Natural killer cell treated with Interleukin-12 subunit alpha and Interleukin-12 subunit beta and Interleukin-15 and Interleukin-18, amount 100 ng/mL, for 72 hours (primary cell): ENCODE results near the gene GARIN3. TPM values are rescaled to one million over a fixed set of nuclear protein-coding genes. Genes with fewer than 3 reads are reported as not detected.
"Not testable (repeated sequence)": the region's sequence is repeated elsewhere in the genome, so short reads cannot be mapped to it uniquely, and the experiment has no call there.

Source experiments
- ATAC-seq, 2 donors: fragments of 150-1000 bp; cut with Tn5 transposase in 1 of 2; sonication (Bioruptor Pico), chemical (Tn5 transposase) in 1 of 2; 2 replicates each; pipeline ENCODE4 v1.10.0; 2021
- DNase-seq: peaks from one replicate; pipeline ENCODE4 v3.0.0; 2022; ENCODE audit warnings: low spot score
- H3K27ac Mint-ChIP-seq, 2 donors: 1 replicate in 1 of 2; 2 replicates in 1 of 2; pipeline ENCODE4 v1.8.0; 2022; ENCODE audit warnings: mixed read lengths in 2 of 2, mild to moderate bottlenecking in 1 of 2, moderate library complexity in 1 of 2
- H3K27me3 Mint-ChIP-seq, 2 donors: 1 replicate in 1 of 2; 2 replicates in 1 of 2; pipeline ENCODE4 v1.8.0; 2022; ENCODE audit warnings: mixed read lengths in 2 of 2
- H3K36me3 Mint-ChIP-seq: one replicate; pipeline ENCODE4 v1.8.0; 2022; ENCODE audit warnings: mixed read lengths
- H3K4me1 Mint-ChIP-seq, 2 donors: 1 replicate in 1 of 2; 2 replicates in 1 of 2; pipeline ENCODE4 v1.8.0; 2022; ENCODE audit warnings: low read depth in 2 of 2, mixed read lengths in 2 of 2, mild to moderate bottlenecking in 1 of 2
- H3K4me3 Mint-ChIP-seq: one replicate; pipeline ENCODE4 v1.8.0; 2022; ENCODE audit warnings: mixed read lengths
- H3K9me3 Mint-ChIP-seq: 2 replicates; pipeline ENCODE4 v1.8.0; 2022; ENCODE audit warnings: mixed read lengths
- total RNA-seq, 2 donors: library from RNA; stranded (reverse); gene quantifications; one replicate each; pipeline ENCODE4 v1.2.3, GENCODE V29; 2022

Gene GARIN3
- total RNA-seq, 2 donors from 2014 or later, result not detected

- no peak for DNase-seq
- peaks cover 30% of the 10 kb centered on the region for H3K36me3 Mint-ChIP-seq
- no peaks in the 10 kb centered on the region for H3K9me3 Mint-ChIP-seq
- peak overlapping the region; percentile 69 for H3K4me3 Mint-ChIP-seq
- H3K27me3 Mint-ChIP-seq, result no peaks in the 10 kb centered on the region
- peak overlapping the region; percentile 89 to 92 for H3K27ac Mint-ChIP-seq
- no peak for ATAC-seq
- peaks cover 66 to 77% of the 10 kb centered on the region in 2 donors for H3K4me1 Mint-ChIP-seq
These were observed 31.0 kb upstream of the GARIN3 start for GRCh38 chr5:157197086-157197485.

- Mint-ChIP-seq H3K36me3 (peaks cover 32% of the 10 kb centered on the region), H3K9me3 (peaks cover 3% of the 10 kb centered on the region), H3K4me1 (peaks cover 66 to 80% of the 10 kb centered on the region in 2 donors), H3K27ac (peak overlapping the region; percentile 89 to 92), H3K4me3 (peak overlapping the region; percentile 65), H3K27me3 (no peaks in the 10 kb centered on the region)
- DNase-seq, result no peak
- no peak for ATAC-seq
These were observed 30.0 kb upstream of the GARIN3 start for GRCh38 chr5:157196045-157196444.

DNA sequence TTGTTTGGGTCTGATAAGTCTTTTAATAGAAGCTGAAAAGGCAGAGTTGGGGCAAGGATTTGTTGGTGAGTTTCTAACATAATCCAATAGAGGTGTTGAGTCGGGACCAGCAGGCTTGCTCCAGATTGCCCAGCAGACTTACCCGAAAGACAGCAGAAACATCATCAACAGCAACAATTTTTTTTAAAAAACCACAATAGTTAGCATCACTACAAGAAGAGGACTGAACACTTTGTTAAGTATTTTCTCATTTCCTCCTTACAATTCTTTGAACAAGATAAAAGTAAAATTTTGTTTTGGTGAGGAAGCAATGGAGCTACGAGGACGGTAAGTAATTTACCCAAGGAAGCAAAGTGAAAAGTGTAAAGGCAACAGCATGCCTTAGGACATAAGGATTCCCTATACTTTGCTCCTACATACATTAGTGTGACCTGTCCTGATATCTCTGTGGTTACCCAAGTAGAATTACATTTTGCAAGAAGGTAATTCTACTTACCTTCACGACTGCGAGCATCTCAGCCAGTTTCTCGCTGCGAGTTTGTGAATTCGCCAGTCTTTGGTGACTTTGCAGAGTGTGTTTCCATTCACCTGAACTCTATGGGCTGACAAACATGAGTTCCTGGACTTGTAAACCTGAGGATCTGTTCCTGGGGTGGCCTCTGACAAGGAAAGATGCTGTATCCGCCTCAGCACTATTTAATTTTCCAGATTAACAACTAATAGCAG lies 27.8 kb upstream of the GARIN3 start:
- Mint-ChIP-seq H3K4me1 (peaks cover 68 to 82% of the 10 kb centered on the region in 2 donors), H3K27ac (peak overlapping the region; percentile 89 to 92), H3K9me3 (peaks cover 3% of the 10 kb centered on the region), H3K27me3 (no peaks in the 10 kb centered on the region), H3K4me3 (peak overlapping the region; percentile 72), H3K36me3 (peaks cover 34% of the 10 kb centered on the region)
- DNase-seq (no peak), ATAC-seq (no peak)

GRCh38 chr5:157189223-157189622 lies 23.2 kb upstream of the GARIN3 start:
- no peak for DNase-seq
- peak overlapping the region; percentile 77 for H3K4me3 Mint-ChIP-seq
- peaks cover 3% of the 10 kb centered on the region for H3K9me3 Mint-ChIP-seq
- peak in 1 of 2 donors; percentile 60 for ATAC-seq
- H3K27me3 Mint-ChIP-seq, result no peaks in the 10 kb centered on the region
- H3K36me3 Mint-ChIP-seq, result peaks cover 46% of the 10 kb centered on the region
- peaks cover 65 to 86% of the 10 kb centered on the region in 2 donors for H3K4me1 Mint-ChIP-seq
- peak overlapping the region; percentile 97 to 98 for H3K27ac Mint-ChIP-seq

- H3K4me3 Mint-ChIP-seq, result peak overlapping the region; percentile 77
- no peaks in the 10 kb centered on the region for H3K27me3 Mint-ChIP-seq
- peaks cover 3% of the 10 kb centered on the region for H3K9me3 Mint-ChIP-seq
- H3K27ac Mint-ChIP-seq, result peak overlapping the region; percentile 97 to 98
- DNase-seq (no peak), ATAC-seq (peak; percentile 34 to 58)
- peaks cover 67 to 86% of the 10 kb centered on the region in 2 donors for H3K4me1 Mint-ChIP-seq
- H3K36me3 Mint-ChIP-seq, result peaks cover 56% of the 10 kb centered on the region
These were observed 22.2 kb upstream of the GARIN3 start for GRCh38 chr5:157188270-157188669.

- Mint-ChIP-seq H3K27ac (peak overlapping the region; percentile 97 to 98), H3K4me3 (peak overlapping the region; percentile 79), H3K36me3 (peaks cover 54% of the 10 kb centered on the region), H3K27me3 (no peaks in the 10 kb centered on the region), H3K4me1 (peaks cover 57 to 79% of the 10 kb centered on the region in 2 donors), H3K9me3 (peaks cover 3% of the 10 kb centered on the region)
- DNase-seq (no peak), ATAC-seq (peak; percentile 20 to 31)
These were observed 21.1 kb upstream of the GARIN3 start for GRCh38 chr5:157187046-157187754.

GRCh38 chr5:157186309-157187045 lies 20.4 kb upstream of the GARIN3 start:
- Mint-ChIP-seq H3K4me3 (peak overlapping the region; percentile 79), H3K27ac (peak overlapping the region; percentile 97 to 98), H3K36me3 (peaks cover 55% of the 10 kb centered on the region), H3K27me3 (no peaks in the 10 kb centered on the region), H3K4me1 (peaks cover 52 to 72% of the 10 kb centered on the region in 2 donors), H3K9me3 (no peaks in the 10 kb centered on the region)
- ATAC-seq, result peak; percentile 7 to 28
- DNase-seq, result no peak

GRCh38 chr5:157185122-157185521 lies 19.1 kb upstream of the GARIN3 start:
- not testable (repeated sequence) for ATAC-seq

DNA sequence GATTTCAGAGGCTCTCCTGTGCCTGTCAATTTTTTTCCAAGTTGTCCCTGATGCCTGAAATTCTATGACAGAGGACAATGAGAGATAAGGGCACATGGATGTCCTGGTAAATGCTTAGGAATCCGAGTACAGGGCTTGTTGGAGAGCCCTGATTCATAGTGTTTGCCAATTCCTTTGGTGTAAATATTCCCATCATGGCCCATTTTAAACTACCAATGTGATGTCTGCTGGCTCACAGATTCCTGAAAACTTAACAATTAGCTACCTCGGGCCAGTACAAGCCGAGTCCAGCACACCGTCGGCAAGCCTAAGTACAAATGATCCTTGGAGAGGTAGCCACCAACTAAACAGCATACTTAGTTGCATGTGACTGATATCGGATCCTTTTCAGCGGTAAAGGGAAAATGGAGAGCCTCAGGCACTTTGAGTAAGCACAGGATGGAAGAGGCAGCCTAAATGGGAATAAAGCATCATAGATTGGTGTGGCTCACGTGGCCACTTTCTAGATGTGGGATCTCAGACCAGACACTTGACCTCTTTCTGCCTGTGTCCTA lies 18.1 kb upstream of the GARIN3 start:
- peaks cover 50 to 70% of the 10 kb centered on the region in 2 donors for H3K4me1 Mint-ChIP-seq
- H3K27me3 Mint-ChIP-seq, result no peaks in the 10 kb centered on the region
- H3K36me3 Mint-ChIP-seq, result peaks cover 58% of the 10 kb centered on the region
- ATAC-seq (no peak), DNase-seq (no peak)
- H3K27ac Mint-ChIP-seq, result peak overlapping the region; percentile 97 to 98
- H3K9me3 Mint-ChIP-seq, result no peaks in the 10 kb centered on the region
- peak overlapping the region; percentile 98 for H3K4me3 Mint-ChIP-seq

More at GRCh38 chr5:157185122-157185521, 19.1 kb upstream of the GARIN3 start:
- Mint-ChIP-seq H3K4me1 (peaks cover 49 to 66% of the 10 kb centered on the region in 2 donors), H3K4me3 (peak overlapping the region; percentile 98), H3K36me3 (peaks cover 58% of the 10 kb centered on the region), H3K27ac (peak overlapping the region; percentile 97 to 98)
- H3K9me3 Mint-ChIP-seq, H3K27me3 Mint-ChIP-seq, DNase-seq: not testable (repeated sequence)

DNA sequence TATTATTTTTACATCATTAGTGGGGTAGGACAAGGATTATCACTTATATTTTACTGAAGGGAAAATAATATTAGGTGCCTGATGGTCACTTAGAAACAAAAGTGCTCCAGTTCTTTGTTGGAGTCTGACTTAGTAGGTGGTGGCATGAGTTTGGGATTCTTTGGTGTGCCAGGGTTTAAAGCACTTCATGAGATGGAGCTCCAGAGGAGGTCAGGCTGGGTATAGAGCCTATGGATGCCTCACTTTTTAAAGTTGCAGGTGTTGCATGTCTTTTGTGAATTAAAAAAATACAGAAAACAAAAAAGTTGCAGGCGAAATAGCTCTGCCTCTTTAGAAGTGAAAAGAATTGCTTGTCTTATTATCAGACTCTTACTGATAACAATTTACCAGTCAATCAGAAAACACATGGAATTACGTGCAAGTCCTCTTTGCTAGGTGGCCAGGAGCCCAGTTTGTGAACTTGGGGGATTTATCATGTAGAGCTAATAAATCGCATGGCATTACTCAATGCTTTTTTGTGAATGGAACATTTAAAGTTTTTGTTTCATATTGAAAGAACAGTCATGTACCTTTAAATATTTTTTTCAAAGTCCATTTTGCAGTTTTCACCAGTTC lies 16.2 kb upstream of the GARIN3 start:
- peaks cover 4% of the 10 kb centered on the region for H3K9me3 Mint-ChIP-seq
- H3K4me1 Mint-ChIP-seq, result peaks cover 52 to 69% of the 10 kb centered on the region in 2 donors
- peak overlapping the region; percentile 98 for H3K4me3 Mint-ChIP-seq
- DNase-seq, result no peak
- H3K27ac Mint-ChIP-seq, result peak overlapping the region; percentile 97 to 98
- H3K27me3 Mint-ChIP-seq, result no peaks in the 10 kb centered on the region
- peaks cover 51% of the 10 kb centered on the region for H3K36me3 Mint-ChIP-seq
- no peak for ATAC-seq

GRCh38 chr5:157180374-157181264 lies 14.6 kb upstream of the GARIN3 start, which contains the start of gene ITK:
TSS of gene ITK (plus strand) at chr5:157180840. CDS start at chr5:157180978, 138 bp downstream.
- ATAC-seq, result peak; percentile 83 to 87
- DNase-seq, result peak; percentile 67
- Mint-ChIP-seq H3K4me3 (peak within 1 kb of the TSS; percentile 98), H3K9me3 (peaks cover 4% of the 10 kb centered on the region), H3K27me3 (no peaks in the 10 kb centered on the region), H3K4me1 (peaks cover 44 to 53% of the 10 kb centered on the region in 2 donors), H3K27ac (peak within 1 kb of the TSS; percentile 97 to 98), H3K36me3 (peaks cover 40% of the 10 kb centered on the region)

- DNase-seq (no peak), ATAC-seq (no peak)
- Mint-ChIP-seq H3K36me3 (peaks cover 36% of the 10 kb centered on the region), H3K4me3 (peak overlapping the region; percentile 98), H3K4me1 (peaks cover 43 to 45% of the 10 kb centered on the region in 2 donors), H3K9me3 (peaks cover 4% of the 10 kb centered on the region), H3K27me3 (no peaks in the 10 kb centered on the region), H3K27ac (peak overlapping the region; percentile 97 to 98)
These were observed 12.9 kb upstream of the GARIN3 start for GRCh38 chr5:157178966-157179365.
